Right atrium auricular region (tissue), 2 donors: Measurements from ENCODE around the gene SYNJ2. TPM values are rescaled to one million over a fixed set of nuclear protein-coding genes. Genes with fewer than 3 reads are reported as not detected.
"Not testable (repeated sequence)": the region's sequence is repeated elsewhere in the genome, so short reads cannot be mapped to it uniquely, and the experiment has no call there.

Experiments used
- DNase-seq: peaks from one replicate; pipeline ENCODE4 v3.0.0-alpha.2; 2019; ENCODE audit warnings: low spot score
- H3K27ac ChIP-seq, 2 donors: fragments of 200-600 bp; sonication (generic); 1 replicate in 1 of 2; 2 replicates in 1 of 2; pipeline ENCODE4 v1.5.1; 2016 to 2019
- H3K27me3 ChIP-seq, 2 donors: fragments of 200-600 bp; sonication (generic); one replicate each; pipeline versions ENCODE4 v1.5.1 to v1.6.0; 2017 to 2019
- H3K36me3 ChIP-seq: fragments of 200-600 bp; sonication (generic); one replicate; pipeline ENCODE4 v1.5.1; 2016
- H3K4me1 ChIP-seq, 2 donors: fragments of 200-600 bp; sonication (generic); one replicate each; pipeline versions ENCODE4 v1.5.1 to v1.6.0; 2017 to 2019
- H3K4me3 ChIP-seq, 2 donors: fragments of 200-600 bp; sonication (generic); 1 replicate in 1 of 2; 2 replicates in 1 of 2; pipeline ENCODE4 v1.5.1; 2017 to 2019; ENCODE audit warnings: mild to moderate bottlenecking in 1 of 2, moderate library complexity in 1 of 2
- H3K9me3 ChIP-seq, 2 donors: fragments of 200-600 bp; sonication (generic); one replicate each; pipeline ENCODE4 v1.5.1; 2019
- total RNA-seq, 2 donors: library from RNA; depleted of rRNA; stranded (reverse); fragments of >200 nt; gene quantifications; one replicate each; pipeline ENCODE4 v1.1.0, GENCODE V29; 2016
- TF ChIP-seq, protein P1 (sequence below), 2 donors: fragments of 200-600 bp; sonication (generic); IDR thresholded peaks; one replicate each; pipeline ENCODE4 v1.5.1; 2019; ENCODE audit warnings: antibody characterized with exemption in 2 of 2

Gene SYNJ2, protein sequence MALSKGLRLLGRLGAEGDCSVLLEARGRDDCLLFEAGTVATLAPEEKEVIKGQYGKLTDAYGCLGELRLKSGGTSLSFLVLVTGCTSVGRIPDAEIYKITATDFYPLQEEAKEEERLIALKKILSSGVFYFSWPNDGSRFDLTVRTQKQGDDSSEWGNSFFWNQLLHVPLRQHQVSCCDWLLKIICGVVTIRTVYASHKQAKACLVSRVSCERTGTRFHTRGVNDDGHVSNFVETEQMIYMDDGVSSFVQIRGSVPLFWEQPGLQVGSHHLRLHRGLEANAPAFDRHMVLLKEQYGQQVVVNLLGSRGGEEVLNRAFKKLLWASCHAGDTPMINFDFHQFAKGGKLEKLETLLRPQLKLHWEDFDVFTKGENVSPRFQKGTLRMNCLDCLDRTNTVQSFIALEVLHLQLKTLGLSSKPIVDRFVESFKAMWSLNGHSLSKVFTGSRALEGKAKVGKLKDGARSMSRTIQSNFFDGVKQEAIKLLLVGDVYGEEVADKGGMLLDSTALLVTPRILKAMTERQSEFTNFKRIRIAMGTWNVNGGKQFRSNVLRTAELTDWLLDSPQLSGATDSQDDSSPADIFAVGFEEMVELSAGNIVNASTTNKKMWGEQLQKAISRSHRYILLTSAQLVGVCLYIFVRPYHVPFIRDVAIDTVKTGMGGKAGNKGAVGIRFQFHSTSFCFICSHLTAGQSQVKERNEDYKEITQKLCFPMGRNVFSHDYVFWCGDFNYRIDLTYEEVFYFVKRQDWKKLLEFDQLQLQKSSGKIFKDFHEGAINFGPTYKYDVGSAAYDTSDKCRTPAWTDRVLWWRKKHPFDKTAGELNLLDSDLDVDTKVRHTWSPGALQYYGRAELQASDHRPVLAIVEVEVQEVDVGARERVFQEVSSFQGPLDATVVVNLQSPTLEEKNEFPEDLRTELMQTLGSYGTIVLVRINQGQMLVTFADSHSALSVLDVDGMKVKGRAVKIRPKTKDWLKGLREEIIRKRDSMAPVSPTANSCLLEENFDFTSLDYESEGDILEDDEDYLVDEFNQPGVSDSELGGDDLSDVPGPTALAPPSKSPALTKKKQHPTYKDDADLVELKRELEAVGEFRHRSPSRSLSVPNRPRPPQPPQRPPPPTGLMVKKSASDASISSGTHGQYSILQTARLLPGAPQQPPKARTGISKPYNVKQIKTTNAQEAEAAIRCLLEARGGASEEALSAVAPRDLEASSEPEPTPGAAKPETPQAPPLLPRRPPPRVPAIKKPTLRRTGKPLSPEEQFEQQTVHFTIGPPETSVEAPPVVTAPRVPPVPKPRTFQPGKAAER (N-terminal part only)
- total RNA-seq, result 10 to 100 TPM; 10.1 to 20.0 TPM

DNA sequence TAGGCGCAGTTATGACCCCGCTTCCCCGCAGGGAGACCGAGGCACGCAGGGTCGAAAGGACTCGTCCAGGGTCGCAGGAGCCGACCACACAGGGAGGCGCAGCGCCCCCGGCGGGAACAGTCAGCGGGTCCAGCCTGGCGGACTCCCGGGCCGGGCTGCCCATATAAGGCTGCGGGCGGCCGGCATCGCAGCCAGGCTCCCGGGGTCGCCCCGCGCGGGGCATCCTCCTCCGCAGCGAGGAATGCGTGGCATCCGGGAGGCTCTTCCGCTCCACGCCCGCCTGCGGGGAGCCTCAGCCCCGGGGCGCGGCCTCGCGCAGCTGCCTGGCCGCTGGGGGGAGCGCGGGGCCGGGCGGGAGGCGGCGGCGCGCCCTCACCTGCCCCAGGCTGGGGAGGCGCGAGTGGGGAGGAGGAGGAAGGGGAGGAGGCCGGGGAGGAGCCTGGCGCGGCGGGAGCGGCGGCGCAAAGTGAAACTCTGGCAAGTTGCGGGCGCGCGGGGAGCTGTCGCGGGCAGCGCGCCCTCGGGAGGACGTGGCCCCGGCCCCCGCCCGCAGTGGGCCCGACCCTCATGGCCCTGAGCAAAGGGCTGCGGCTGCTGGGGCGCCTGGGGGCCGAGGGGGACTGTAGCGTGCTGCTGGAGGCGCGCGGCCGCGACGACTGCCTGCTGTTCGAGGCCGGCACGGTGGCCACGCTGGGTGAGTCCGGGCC is at the start of gene SYNJ2:
Gene SYNJ2 (plus strand): TSS at position 469 of the 707 bp plus-strand sequence. CDS start 99 bp downstream, at position 568.
- no peaks in the 10 kb centered on the region for H3K9me3 ChIP-seq
- TF ChIP-seq, protein P1, sequence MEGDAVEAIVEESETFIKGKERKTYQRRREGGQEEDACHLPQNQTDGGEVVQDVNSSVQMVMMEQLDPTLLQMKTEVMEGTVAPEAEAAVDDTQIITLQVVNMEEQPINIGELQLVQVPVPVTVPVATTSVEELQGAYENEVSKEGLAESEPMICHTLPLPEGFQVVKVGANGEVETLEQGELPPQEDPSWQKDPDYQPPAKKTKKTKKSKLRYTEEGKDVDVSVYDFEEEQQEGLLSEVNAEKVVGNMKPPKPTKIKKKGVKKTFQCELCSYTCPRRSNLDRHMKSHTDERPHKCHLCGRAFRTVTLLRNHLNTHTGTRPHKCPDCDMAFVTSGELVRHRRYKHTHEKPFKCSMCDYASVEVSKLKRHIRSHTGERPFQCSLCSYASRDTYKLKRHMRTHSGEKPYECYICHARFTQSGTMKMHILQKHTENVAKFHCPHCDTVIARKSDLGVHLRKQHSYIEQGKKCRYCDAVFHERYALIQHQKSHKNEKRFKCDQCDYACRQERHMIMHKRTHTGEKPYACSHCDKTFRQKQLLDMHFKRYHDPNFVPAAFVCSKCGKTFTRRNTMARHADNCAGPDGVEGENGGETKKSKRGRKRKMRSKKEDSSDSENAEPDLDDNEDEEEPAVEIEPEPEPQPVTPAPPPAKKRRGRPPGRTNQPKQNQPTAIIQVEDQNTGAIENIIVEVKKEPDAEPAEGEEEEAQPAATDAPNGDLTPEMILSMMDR (IDR thresholded peaks at IDR 0.05), result peak; percentile 67 to 74
- H3K27me3 ChIP-seq, result no peaks in the 10 kb centered on the region
- no peaks in the 10 kb centered on the region for H3K36me3 ChIP-seq
- peak within 1 kb of the TSS; percentile 80 to 82 for H3K27ac ChIP-seq
- DNase-seq, result no peak
- H3K4me1 ChIP-seq, result peaks cover 0 to 15% of the 10 kb centered on the region in 2 donors
- peak within 1 kb of the TSS; percentile 69 to 84 for H3K4me3 ChIP-seq

DNA sequence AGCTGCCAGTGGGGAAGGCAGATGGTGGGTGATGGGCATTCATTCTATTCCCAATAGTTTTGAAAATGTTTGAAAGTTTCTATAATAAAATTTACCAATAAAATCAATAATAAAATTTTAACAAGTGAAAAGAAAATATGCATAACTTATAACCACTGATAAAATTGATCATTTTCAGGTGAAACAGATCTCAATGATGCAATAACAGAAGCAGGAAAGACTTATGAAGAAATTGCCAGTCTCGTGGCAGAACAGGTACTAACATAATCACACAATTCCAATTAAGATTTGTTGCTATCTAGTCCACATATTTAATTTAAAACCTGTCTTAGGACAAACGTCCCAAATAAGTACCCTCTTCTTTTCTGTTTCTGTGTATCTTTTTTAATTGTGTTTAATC is 45.9 kb upstream of the SYNJ2 start:
- DNase-seq, result no peak
- Histone ChIP-seq H3K27ac (no peak overlapping the region), H3K9me3 (no peaks in the 10 kb centered on the region), H3K36me3 (peaks cover 73% of the 10 kb centered on the region), H3K27me3 (no peaks in the 10 kb centered on the region), H3K4me3 (no peak overlapping the region), H3K4me1 (no peaks in the 10 kb centered on the region)
- TF ChIP-seq, protein P1 (IDR thresholded peaks at IDR 0.05), result no peak

DNA sequence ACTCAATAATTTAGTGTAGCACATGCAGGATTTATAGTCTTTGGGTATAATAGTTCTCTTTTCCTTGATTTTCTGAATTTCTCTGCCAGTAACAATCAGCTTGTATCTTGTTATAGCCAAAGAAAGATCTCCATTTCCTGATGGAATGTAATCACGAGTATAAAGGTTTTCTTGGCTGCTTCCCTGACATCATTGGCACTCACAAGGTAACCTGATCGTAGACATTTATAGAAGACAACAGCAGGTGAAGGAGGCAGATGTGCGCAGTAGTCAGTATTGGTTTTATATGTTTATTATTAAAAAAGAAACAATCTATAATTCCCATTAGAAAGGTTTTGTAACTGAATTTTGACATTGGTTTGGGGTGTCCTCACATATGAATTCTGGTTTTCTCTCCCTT is 44.3 kb upstream of the SYNJ2 start:
- H3K36me3 ChIP-seq, result peaks cover 74% of the 10 kb centered on the region
- H3K4me1 ChIP-seq, result no peaks in the 10 kb centered on the region
- H3K9me3 ChIP-seq, result no peaks in the 10 kb centered on the region
- no peak overlapping the region for H3K4me3 ChIP-seq
- DNase-seq, result no peak
- TF ChIP-seq, protein P1 (IDR thresholded peaks at IDR 0.05), result no peak
- H3K27me3 ChIP-seq, result no peaks in the 10 kb centered on the region
- H3K27ac ChIP-seq, result no peak overlapping the region

DNA sequence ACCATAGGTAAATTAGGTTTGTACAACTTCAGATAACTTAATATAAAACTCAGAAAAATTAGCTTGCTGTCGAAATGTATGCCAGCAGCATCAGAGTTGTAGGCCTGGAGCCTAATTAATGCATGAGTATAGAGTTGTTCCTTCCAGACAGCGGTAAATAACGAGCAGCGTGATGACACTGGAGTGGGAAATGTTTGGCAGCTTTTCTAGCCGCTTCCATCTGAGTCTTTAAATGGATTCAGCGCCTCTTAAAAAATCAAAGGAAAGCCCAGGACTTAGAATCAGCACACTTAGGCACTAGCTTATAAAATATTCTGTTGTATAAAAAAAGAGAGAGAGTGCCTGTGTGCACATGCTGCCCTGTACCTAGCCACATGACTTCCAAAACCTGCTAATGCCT is 43.7 kb upstream of the SYNJ2 start:
- no peaks in the 10 kb centered on the region for H3K27me3 ChIP-seq
- no peaks in the 10 kb centered on the region for H3K4me1 ChIP-seq
- no peaks in the 10 kb centered on the region for H3K9me3 ChIP-seq
- H3K4me3 ChIP-seq, result no peak overlapping the region
- peaks cover 75% of the 10 kb centered on the region for H3K36me3 ChIP-seq
- no peak overlapping the region for H3K27ac ChIP-seq
- TF ChIP-seq, protein P1 (IDR thresholded peaks at IDR 0.05), result no peak
- no peak for DNase-seq

DNA sequence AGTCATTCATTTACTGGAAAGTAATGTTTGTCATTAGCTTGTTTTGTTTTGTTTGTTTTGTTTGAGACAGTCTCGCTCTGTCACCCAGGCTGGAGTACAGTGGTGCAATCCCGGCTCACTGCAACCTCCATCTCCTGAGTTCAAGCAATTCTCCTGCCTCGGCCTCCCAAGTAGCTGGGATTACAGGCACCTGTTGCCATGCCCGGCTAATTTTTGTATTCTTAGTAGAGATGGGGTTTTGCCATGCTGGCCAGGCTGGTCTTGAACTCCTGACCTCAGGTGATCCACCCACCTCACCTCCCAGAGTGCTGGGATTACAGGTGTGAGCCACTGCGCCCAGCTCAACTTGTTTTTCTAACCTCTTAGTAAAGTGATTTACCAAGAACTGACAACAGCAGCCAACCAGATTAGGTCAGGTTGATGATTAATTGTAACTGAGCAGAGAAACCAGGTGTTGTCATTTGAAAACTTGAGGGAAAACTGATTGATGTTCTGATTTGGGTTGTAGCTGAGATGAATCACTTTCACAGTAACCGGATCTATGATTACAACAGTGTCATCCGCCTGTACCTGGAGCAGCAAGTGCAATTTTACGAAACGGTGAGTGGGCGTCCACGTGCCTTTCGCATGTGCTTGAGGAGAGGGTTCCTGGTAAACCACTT is 41.2 kb upstream of the SYNJ2 start:
- not testable (repeated sequence) for H3K4me3 ChIP-seq, H3K27ac ChIP-seq, H3K4me1 ChIP-seq, H3K27me3 ChIP-seq, H3K9me3 ChIP-seq, DNase-seq
- peaks cover 88% of the 10 kb centered on the region for H3K36me3 ChIP-seq
